ENCODE data around the gene C17orf107.

DNA sequence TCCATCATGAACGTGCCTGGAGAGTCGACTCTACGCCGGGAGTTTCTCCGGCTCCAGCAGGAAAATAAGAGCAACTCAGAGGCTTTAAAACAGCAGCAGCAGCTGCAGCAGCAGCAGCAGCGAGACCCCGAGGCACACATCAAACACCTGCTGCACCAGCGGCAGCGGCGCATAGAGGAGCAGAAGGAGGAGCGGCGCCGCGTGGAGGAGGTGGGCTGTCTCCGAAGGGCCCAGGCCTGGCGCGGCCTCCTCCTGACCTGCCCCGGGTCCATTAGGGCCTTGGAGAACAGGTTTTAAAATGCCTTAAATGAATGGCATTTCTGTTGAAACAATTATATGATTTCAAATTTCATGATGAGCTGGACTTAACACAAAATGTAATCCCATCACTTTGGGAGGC, 11.8 kb upstream of the C17orf107 start:
- TF ChIP-seq, protein P1, sequence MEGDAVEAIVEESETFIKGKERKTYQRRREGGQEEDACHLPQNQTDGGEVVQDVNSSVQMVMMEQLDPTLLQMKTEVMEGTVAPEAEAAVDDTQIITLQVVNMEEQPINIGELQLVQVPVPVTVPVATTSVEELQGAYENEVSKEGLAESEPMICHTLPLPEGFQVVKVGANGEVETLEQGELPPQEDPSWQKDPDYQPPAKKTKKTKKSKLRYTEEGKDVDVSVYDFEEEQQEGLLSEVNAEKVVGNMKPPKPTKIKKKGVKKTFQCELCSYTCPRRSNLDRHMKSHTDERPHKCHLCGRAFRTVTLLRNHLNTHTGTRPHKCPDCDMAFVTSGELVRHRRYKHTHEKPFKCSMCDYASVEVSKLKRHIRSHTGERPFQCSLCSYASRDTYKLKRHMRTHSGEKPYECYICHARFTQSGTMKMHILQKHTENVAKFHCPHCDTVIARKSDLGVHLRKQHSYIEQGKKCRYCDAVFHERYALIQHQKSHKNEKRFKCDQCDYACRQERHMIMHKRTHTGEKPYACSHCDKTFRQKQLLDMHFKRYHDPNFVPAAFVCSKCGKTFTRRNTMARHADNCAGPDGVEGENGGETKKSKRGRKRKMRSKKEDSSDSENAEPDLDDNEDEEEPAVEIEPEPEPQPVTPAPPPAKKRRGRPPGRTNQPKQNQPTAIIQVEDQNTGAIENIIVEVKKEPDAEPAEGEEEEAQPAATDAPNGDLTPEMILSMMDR (IDR thresholded peaks at IDR 0.05; ENCODE audit: low read depth, low read length): no peak
- no peak for TF ChIP-seq EZH2phosphoT487 (IDR thresholded peaks at IDR 0.05; ENCODE audit: low read depth)
